ENCODE data around the gene FBXL14.

Gene FBXL14

GRCh38 chr12:1527789-1528188 lies 66.6 kb downstream of the FBXL14 start:
- peaks cover 3% of the 10 kb centered on the region; the same call in 1 of the 2 replicates for H3K4me1 ChIP-seq (ENCODE audit: control insufficient read depth, insufficient read depth, low read length)
- CTCF ChIA-PET = interaction anchor here (0.8 kb wide), 1 partner anchor 59 kb away, joined by 3 read pairs; no protein-coding TSS in a partner anchor
- POLR2A ChIA-PET = interaction anchor here (0.7 kb wide), 1 partner anchor 116 kb away, joined by 4 read pairs; no protein-coding TSS in a partner anchor
- no peak for TF ChIP-seq ZNF140 (tag by site-specific recombination; IDR thresholded peaks at IDR 0.05)
- TF ChIP-seq ZNF645 (tag by site-specific recombination; IDR thresholded peaks at IDR 0.05) = no peak
- TF ChIP-seq ZBTB49 (tag by site-specific recombination; IDR thresholded peaks at IDR 0.05; ENCODE audit: low read depth) = no peak
- no peak for TF ChIP-seq ZNF16 (tag by site-specific recombination; IDR thresholded peaks at IDR 0.05; ENCODE audit: low read depth)
- TF ChIP-seq ZNF146 (tag by site-specific recombination; IDR thresholded peaks at IDR 0.05) = no peak
- TF ChIP-seq ZNF311 (tag by site-specific recombination; IDR thresholded peaks at IDR 0.05; ENCODE audit: borderline replicate concordance) = no peak
- TF ChIP-seq ZBTB17 (tag by site-specific recombination; IDR thresholded peaks at IDR 0.05) = no peak
- TF ChIP-seq ZNF501 (tag by site-specific recombination; IDR thresholded peaks at IDR 0.05) = no peak
- no peak for TF ChIP-seq EGR2 (tag by site-specific recombination; IDR thresholded peaks at IDR 0.05; ENCODE audit: low read depth)
- TF ChIP-seq MEIS1 (CRISPR knock-in tag; IDR thresholded peaks at IDR 0.05; ENCODE audit: borderline replicate concordance) = no peak
- TF ChIP-seq REPIN1 (tag by site-specific recombination; IDR thresholded peaks at IDR 0.05; ENCODE audit: low read depth) = no peak
- no peak for TF ChIP-seq ZSCAN16 (tag by site-specific recombination; IDR thresholded peaks at IDR 0.05)
- no peak for TF ChIP-seq ZNF664 (tag by site-specific recombination; IDR thresholded peaks at IDR 0.05)
- TF ChIP-seq ZSCAN23 (tag by site-specific recombination; IDR thresholded peaks at IDR 0.05) = no peak
- TF ChIP-seq ZNF114 (tag by site-specific recombination; IDR thresholded peaks at IDR 0.05) = no peak
- H3K36me3 ChIP-seq (ENCODE audit: control insufficient read depth in 2 of 2, insufficient read depth in 1 of 2, low read length in 2 of 2) = peaks cover 0 to 4% of the 10 kb centered on the region in 2 experiments; a peak in 1 of 3 replicates
- no peaks in the 10 kb centered on the region for H3K9me3 ChIP-seq (ENCODE audit: control insufficient read depth, insufficient read depth, low read depth, low read length)
- H3K27ac ChIP-seq (ENCODE audit: extremely low read depth, low read depth, low read length) = no peak overlapping the region
- H3K4me3 ChIP-seq (ENCODE audit: low read depth, low read length) = no peak overlapping the region

GRCh38 chr12:1525858-1526257 lies 68.5 kb downstream of the FBXL14 start:
- Histone ChIP-seq H3K4me3 (ENCODE audit: low read depth, low read length) (no peak overlapping the region), H3K9me3 (ENCODE audit: control insufficient read depth, insufficient read depth, low read depth, low read length) (no peaks in the 10 kb centered on the region), H3K36me3 (ENCODE audit: control insufficient read depth in 2 of 2, insufficient read depth in 1 of 2, low read length in 2 of 2) (no peaks in the 10 kb centered on the region), H3K27ac (ENCODE audit: extremely low read depth, low read depth, low read length) (no peak overlapping the region), H3K4me1 (ENCODE audit: control insufficient read depth, insufficient read depth, low read length) (0 out of 2 replicates have a peak, but pooled peaks cover 2% of the 10 kb centered on the region)
- ChIA-PET CTCF (interaction anchor here (0.6 to 1.3 kb wide), 2 partner anchors 408 to 684 kb away, joined by 4 read pairs; no protein-coding TSS in a partner anchor), POLR2A (interaction anchor here (0.7 kb wide), 1 partner anchor 51 kb away, joined by 7 read pairs; no protein-coding TSS in a partner anchor)
- TF ChIP-seq ZSCAN18 (tag by site-specific recombination; IDR thresholded peaks at IDR 0.05) (no peak), ZNF658 (tag by site-specific recombination; IDR thresholded peaks at IDR 0.05) (no peak), KLF10 (tag by site-specific recombination; IDR thresholded peaks at IDR 0.05) (no peak), FEZF1 (tag by site-specific recombination; IDR thresholded peaks at IDR 0.05) (no peak), ZNF311 (tag by site-specific recombination; IDR thresholded peaks at IDR 0.05; ENCODE audit: borderline replicate concordance) (no peak), ZNF202 (tag by site-specific recombination; IDR thresholded peaks at IDR 0.05; ENCODE audit: borderline replicate concordance) (no peak)
- TF ChIP-seq, protein P1, sequence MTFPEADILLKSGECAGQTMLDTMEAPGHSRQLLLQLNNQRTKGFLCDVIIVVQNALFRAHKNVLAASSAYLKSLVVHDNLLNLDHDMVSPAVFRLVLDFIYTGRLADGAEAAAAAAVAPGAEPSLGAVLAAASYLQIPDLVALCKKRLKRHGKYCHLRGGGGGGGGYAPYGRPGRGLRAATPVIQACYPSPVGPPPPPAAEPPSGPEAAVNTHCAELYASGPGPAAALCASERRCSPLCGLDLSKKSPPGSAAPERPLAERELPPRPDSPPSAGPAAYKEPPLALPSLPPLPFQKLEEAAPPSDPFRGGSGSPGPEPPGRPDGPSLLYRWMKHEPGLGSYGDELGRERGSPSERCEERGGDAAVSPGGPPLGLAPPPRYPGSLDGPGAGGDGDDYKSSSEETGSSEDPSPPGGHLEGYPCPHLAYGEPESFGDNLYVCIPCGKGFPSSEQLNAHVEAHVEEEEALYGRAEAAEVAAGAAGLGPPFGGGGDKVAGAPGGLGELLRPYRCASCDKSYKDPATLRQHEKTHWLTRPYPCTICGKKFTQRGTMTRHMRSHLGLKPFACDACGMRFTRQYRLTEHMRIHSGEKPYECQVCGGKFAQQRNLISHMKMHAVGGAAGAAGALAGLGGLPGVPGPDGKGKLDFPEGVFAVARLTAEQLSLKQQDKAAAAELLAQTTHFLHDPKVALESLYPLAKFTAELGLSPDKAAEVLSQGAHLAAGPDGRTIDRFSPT (tag by site-specific recombination; IDR thresholded peaks at IDR 0.05) = no peak
- TF ChIP-seq, protein P2, sequence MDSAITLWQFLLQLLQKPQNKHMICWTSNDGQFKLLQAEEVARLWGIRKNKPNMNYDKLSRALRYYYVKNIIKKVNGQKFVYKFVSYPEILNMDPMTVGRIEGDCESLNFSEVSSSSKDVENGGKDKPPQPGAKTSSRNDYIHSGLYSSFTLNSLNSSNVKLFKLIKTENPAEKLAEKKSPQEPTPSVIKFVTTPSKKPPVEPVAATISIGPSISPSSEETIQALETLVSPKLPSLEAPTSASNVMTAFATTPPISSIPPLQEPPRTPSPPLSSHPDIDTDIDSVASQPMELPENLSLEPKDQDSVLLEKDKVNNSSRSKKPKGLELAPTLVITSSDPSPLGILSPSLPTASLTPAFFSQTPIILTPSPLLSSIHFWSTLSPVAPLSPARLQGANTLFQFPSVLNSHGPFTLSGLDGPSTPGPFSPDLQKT (IDR thresholded peaks at IDR 0.05; ENCODE audit: borderline replicate concordance, low read depth, low read length) = no peak
